HS-27A (cell line): ENCODE data around the gene CLEC18C.
"Not testable (repeated sequence)": the region's sequence is repeated elsewhere in the genome, so short reads cannot be mapped to it uniquely, and the experiment has no call there.

Source experiments
- DNase-seq: peaks from one replicate; pipeline ENCODE4 v3.0.0-alpha.2; 2012; ENCODE audit warnings: low read depth, missing footprints

Gene CLEC18C

GRCh38 chr16:70206382-70206781 is 32.8 kb downstream of the CLEC18C start:
- not testable (repeated sequence) for DNase-seq

DNA sequence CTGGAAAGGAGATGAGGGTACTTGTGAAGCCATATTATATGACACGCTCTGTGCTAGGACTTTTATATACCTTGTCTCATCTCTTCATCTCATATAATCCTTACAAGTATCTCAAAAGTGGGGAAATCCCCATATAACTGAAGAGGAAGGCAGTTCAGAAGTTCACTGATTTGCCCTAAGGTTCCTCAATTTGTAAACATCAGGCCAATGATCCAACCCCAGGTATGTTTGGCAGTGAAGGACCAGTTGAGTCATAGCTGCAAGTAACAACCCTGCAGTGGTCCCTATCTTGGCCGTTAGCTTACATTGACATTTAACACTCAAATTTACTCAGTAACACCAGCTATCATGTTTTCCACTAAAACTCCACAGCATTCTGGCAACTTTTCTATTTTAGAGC is 45.0 kb downstream of the CLEC18C start:
- not testable (repeated sequence) for DNase-seq

GRCh38 chr16:70222574-70222973 is 49.0 kb downstream of the CLEC18C start:
- DNase-seq, result not testable (repeated sequence)

GRCh38 chr16:70223216-70223615 is 49.6 kb downstream of the CLEC18C start:
- not testable (repeated sequence) for DNase-seq

DNA sequence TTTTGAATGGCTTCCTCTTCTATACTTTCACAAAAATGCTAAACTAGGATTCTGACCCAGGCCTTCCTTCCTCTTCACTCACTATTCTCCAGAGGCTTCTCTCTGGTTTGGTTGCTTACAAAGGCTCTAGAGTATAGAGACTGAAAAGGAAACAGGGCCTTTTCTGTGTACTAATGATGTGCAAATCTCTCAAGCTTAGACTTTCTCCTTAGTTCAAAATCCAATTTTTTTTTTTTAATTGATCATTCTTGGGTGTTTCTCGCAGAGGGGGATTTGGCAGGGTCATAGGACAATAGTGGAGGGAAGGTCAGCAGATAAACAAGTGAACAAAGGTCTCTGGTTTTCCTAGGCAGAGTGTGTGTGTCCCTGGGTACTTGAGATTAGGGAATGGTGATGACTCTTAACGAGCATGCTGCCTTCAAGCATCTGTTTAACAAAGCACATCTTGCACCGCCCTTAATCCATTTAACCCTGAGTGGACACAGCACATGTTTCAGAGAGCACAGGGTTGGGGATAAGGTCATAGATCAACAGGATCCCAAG is 50.5 kb downstream of the CLEC18C start:
- not testable (repeated sequence) for DNase-seq

GRCh38 chr16:70224645-70225044 is 51.1 kb downstream of the CLEC18C start:
- not testable (repeated sequence) for DNase-seq

- not testable (repeated sequence) for DNase-seq
Observed at GRCh38 chr16:70225430-70225829, 51.8 kb downstream of the CLEC18C start.

GRCh38 chr16:70226024-70226423 is 52.4 kb downstream of the CLEC18C start:
- not testable (repeated sequence) for DNase-seq

DNA sequence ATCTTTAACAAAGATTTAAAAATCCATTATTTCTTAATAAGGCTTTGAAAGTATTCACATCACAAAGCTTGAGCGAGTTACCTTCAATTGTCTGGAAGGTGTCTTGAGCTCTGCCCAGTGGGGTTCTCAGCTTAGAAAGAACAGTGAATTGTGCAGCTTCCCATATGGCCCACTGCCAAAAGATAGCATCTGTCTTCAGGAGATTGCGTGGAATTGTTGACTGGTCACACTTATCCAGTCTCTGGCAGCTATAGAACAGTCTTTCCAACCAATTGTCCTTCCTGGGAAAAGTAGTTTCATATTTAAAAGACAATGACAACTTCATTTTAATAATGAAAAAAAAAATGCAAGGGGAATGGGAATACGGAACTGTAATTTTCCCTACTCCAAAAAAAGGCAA is 58.2 kb downstream of the CLEC18C start:
- DNase-seq, result not testable (repeated sequence)
